ENCODE measurements around the gene PEX3. TPM values are rescaled to one million over a fixed set of nuclear protein-coding genes. Genes with fewer than 3 reads are reported as not detected.
"Not testable (repeated sequence)": the region's sequence is repeated elsewhere in the genome, so short reads cannot be mapped to it uniquely, and the experiment has no call there.

The PEX3 gene
- total RNA-seq, 3 donors from 2014 or later: 12.0 to 22.0 (median 20.0) TPM

DNA sequence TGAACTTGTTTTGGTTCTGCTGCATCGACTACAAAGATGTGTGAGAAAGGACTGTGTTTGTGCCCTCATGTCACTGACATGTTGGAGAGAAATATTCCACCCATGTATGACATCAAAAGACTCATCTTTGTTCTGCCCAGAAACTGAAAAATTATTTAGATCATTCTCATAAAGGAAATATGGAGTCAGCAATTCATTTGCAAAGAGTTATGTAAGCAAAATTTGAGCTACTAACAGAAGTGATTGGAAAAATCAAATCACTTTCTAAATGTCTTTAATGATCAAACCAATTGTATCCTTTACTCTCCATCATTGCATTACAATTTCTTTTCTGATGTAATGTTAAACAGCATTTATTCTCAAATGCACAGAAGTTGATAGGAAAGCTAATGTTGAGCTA lies 19.4 kb upstream of the PEX3 start:
- Histone ChIP-seq H3K9me3 (no peaks in the 10 kb centered on the region), H3K4me3 (no peak overlapping the region), H3K27me3 (no peaks in the 10 kb centered on the region), H3K4me1 (no peaks in the 10 kb centered on the region), H3K27ac (no peak overlapping the region), H3K36me3 (no peaks in the 10 kb centered on the region)
- TF ChIP-seq CTCF (IDR thresholded peaks at IDR 0.05): no peak
- TF ChIP-seq POLR2A (IDR thresholded peaks at IDR 0.05): no peak
- no peak for TF ChIP-seq POLR2AphosphoS5 (IDR thresholded peaks at IDR 0.05)
- DNase-seq (ENCODE audit: low spot score in 2 of 2): no peak
- intact Hi-C loops (cut with DNase I; ENCODE audit: low total_unique reads): no loop called here

DNA sequence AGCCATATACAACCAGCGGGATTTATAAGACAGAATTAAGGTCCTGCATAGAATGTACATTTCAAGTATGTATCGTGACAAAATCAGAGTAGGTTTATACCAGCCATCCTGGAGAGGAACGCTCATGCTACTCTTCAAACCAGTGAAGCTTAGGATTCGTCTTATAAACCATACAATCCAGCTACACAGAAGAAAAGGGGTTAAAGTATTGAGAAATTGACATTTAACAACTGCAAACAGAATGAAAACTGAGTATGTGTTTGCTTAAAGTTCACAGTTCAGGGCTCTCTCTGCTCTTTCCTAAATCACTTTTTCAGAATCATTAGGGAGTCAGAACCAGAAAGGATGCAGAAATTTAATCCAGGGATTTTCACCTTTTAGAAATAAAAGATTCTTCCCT lies 18.0 kb upstream of the PEX3 start:
- Histone ChIP-seq H3K36me3 (no peaks in the 10 kb centered on the region), H3K9me3 (no peaks in the 10 kb centered on the region), H3K4me1 (no peaks in the 10 kb centered on the region), H3K27ac (no peak overlapping the region), H3K4me3 (no peak overlapping the region), H3K27me3 (no peaks in the 10 kb centered on the region)
- TF ChIP-seq POLR2A (IDR thresholded peaks at IDR 0.05): no peak
- DNase-seq (ENCODE audit: low spot score in 2 of 2): no peak
- intact Hi-C loops (cut with DNase I; ENCODE audit: low total_unique reads): no loop called here

DNA sequence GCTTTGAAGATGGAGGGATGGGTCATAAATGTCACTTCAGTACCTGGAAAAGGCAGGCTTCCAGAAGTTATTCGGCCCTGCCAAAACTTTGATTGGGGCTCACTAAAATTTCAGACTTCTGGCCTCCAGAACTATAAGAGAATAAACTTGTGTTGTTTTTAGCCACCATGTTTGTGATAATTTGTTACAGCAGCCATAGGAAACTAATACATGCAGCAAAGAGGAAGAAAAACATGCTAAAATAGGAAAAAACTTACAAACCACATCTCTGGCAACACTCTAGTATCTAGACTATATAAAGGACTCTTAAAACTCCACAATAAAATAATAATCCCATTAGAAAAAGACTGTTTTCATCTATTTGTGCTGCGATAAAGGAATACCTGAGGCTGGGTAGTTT lies 9.6 kb upstream of the PEX3 start:
- Histone ChIP-seq H3K4me3 (no peak overlapping the region), H3K27ac (no peak overlapping the region), H3K36me3 (no peaks in the 10 kb centered on the region), H3K27me3 (no peaks in the 10 kb centered on the region), H3K9me3 (no peaks in the 10 kb centered on the region), H3K4me1 (no peaks in the 10 kb centered on the region)
- TF ChIP-seq POLR2A (IDR thresholded peaks at IDR 0.05): no peak
- no peak for TF ChIP-seq CTCF (IDR thresholded peaks at IDR 0.05)
- TF ChIP-seq POLR2AphosphoS5 (IDR thresholded peaks at IDR 0.05): no peak
- no peak for DNase-seq (ENCODE audit: low spot score in 2 of 2)
- intact Hi-C loops (cut with DNase I; ENCODE audit: low total_unique reads): no loop called here

DNA sequence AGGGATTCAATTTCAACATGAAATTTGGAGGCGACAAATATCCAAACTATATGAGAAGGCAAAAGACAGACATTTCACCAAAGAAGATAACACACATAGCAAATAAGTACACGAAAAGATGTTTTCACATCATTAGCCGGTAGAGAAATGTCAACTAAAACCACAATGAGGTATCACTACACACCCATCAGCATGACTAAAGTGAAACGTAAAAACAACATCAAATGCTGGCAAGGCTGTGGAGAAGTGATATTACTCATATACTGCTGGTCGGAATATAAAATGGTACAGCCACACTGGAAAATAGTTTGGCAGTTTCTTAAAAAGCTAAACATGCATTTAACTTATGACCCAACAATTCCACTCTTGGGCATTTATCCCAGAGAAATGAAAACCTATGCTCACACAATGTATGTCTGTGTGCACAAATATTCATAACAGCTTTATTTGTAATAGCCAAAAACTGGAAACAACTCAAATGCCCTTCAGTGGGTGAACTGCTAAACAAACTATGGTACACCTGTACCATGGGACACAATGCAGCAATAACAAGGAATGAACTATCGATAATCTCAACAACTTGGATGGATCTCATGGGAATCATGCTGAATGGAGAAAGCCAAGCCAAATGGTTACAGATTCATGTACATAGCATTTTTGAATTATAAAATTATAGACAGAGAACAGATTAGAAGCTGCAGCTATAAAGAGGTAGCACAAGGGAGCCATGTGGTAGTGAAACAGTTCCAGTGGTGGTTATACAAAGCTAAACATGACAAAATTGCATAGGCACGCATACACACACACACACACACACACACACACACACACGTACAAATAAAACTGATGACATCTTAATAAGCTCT lies 8.7 kb upstream of the PEX3 start:
- H3K36me3 ChIP-seq: no peaks in the 10 kb centered on the region
- H3K9me3 ChIP-seq: no peaks in the 10 kb centered on the region
- intact Hi-C loops (cut with DNase I; ENCODE audit: low total_unique reads): no loop called here
- no peak overlapping the region for H3K4me3 ChIP-seq
- H3K27me3 ChIP-seq: no peaks in the 10 kb centered on the region
- no peak overlapping the region for H3K27ac ChIP-seq
- no peak for DNase-seq (ENCODE audit: low spot score in 2 of 2)
- no peaks in the 10 kb centered on the region for H3K4me1 ChIP-seq
- TF ChIP-seq POLR2A (IDR thresholded peaks at IDR 0.05): no peak
- TF ChIP-seq CTCF (IDR thresholded peaks at IDR 0.05): no peak
- TF ChIP-seq POLR2AphosphoS5 (IDR thresholded peaks at IDR 0.05): no peak

DNA sequence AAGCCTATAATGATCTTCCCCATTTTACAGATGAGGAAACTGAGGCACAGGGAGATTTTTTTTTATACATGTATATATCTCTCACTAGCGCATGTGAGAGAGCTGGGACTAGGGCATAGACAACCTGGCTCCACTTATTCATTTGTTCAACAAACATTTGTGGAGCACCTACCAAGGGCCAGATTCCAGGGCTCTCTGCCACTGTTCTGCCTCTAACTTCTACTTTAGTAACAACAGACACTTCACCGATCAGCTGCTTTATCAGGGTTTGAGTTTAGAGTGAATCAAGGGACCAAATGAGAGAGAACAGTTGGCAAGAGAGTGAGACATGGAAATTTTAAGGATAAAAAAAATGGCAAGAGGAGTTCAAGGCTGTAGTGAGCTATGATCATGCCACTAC lies 7.5 kb upstream of the PEX3 start:
- TF ChIP-seq POLR2A (IDR thresholded peaks at IDR 0.05): no peak
- TF ChIP-seq CTCF (IDR thresholded peaks at IDR 0.05): no peak
- no peak for TF ChIP-seq POLR2AphosphoS5 (IDR thresholded peaks at IDR 0.05)
- intact Hi-C loops (cut with DNase I; ENCODE audit: low total_unique reads): no loop called here

DNA sequence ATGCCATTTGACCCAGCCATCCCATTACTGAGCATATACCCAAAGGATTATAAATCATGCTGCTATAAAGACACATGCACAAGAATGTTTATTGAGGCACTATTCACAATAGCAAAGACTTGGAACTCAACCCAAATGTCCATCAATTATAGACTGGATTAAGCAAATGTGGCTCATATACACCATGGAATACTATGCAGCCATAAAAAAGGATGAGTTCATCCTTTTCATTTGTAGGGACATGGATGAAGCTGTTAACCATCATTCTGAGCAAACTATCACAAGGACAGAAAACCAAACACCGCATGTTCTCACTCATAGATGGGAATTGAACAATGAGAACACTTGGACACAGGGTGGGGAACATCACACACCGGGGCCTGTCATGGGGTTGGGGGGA lies 2.7 kb upstream of the PEX3 start:
- H3K36me3 ChIP-seq; DNase-seq (ENCODE audit: low spot score in 2 of 2); intact Hi-C loops (cut with DNase I; ENCODE audit: low total_unique reads): not testable (repeated sequence)

More for the DNA sequence above, 7.5 kb upstream of the PEX3 start:
- H3K36me3 ChIP-seq: no peaks in the 10 kb centered on the region
- no peak overlapping the region for H3K4me3 ChIP-seq
- H3K27ac ChIP-seq: no peak overlapping the region
- no peaks in the 10 kb centered on the region for H3K9me3 ChIP-seq
- H3K4me1 ChIP-seq: no peaks in the 10 kb centered on the region
- DNase-seq (ENCODE audit: low spot score in 2 of 2): no peak
- no peaks in the 10 kb centered on the region for H3K27me3 ChIP-seq

More for the DNA sequence above, 2.7 kb upstream of the PEX3 start:
- H3K4me1 ChIP-seq, H3K4me3 ChIP-seq, H3K9me3 ChIP-seq, H3K27me3 ChIP-seq, H3K27ac ChIP-seq: not testable (repeated sequence)
